SH-SY5Y (cell line): ENCODE data around the gene ZNF576.

ENCODE experiments used
- GATA2 ChIP-seq: IDR thresholded peaks from 2 replicates; pipeline ENCODE4 v1.6.1; 2011; ENCODE audit warnings: mild to moderate bottlenecking, low read depth, low read length
- GATA3 ChIP-seq: IDR thresholded peaks from 2 replicates; pipeline ENCODE4 v1.6.1; 2011; ENCODE audit warnings: low read depth, mild to moderate bottlenecking, low read length, moderate library complexity

GRCh38 chr19:43611788-43612187 lies 15.4 kb downstream of the ZNF576 start, which contains the start of gene SRRM5:
- TF ChIP-seq GATA3 (no peak), GATA2 (no peak)
